Inflammatory macrophage treated with lipopolysaccharide for 1 hour (primary cell): ENCODE results near the gene PGK1.
"Not testable (repeated sequence)": the region's sequence is repeated elsewhere in the genome, so short reads cannot be mapped to it uniquely, and the experiment has no call there.

Source experiments
- DNase-seq, 2 donors: peaks; one replicate each; pipeline ENCODE4 v3.0.0-alpha.2; 2020 to 2022

The PGK1 gene

GRCh38 chrX:78103623-78104446 is at the start of gene PGK1:
TSS of gene PGK1 (plus strand) at chrX:78104248. CDS start at chrX:78104341, 93 bp downstream.
- DNase-seq = peak; percentile 88 to 92

- no peak for DNase-seq
These were observed 40.4 kb upstream of the PGK1 start for GRCh38 chrX:78063687-78064086.

GRCh38 chrX:78064152-78064551 is 39.9 kb upstream of the PGK1 start:
- no peak for DNase-seq

- DNase-seq = peak; percentile 28 to 62
These were observed 39.1 kb upstream of the PGK1 start for GRCh38 chrX:78064698-78065601.

- DNase-seq = no peak
These were observed 37.9 kb upstream of the PGK1 start for GRCh38 chrX:78066110-78066509.

- DNase-seq = no peak
These were observed 32.7 kb upstream of the PGK1 start for GRCh38 chrX:78071331-78071730.

- not testable (repeated sequence) for DNase-seq
These were observed 30.6 kb upstream of the PGK1 start for GRCh38 chrX:78073147-78074077.

GRCh38 chrX:78074088-78074487 is 30.0 kb upstream of the PGK1 start:
- no peak for DNase-seq

- no peak for DNase-seq
These were observed 28.2 kb upstream of the PGK1 start for GRCh38 chrX:78075787-78076389.

- not testable (repeated sequence) for DNase-seq
These were observed 22.6 kb upstream of the PGK1 start for GRCh38 chrX:78081413-78081812.

- no peak for DNase-seq
These were observed 11.8 kb upstream of the PGK1 start for GRCh38 chrX:78092296-78092695.

- DNase-seq = no peak
These were observed 5.9 kb upstream of the PGK1 start for GRCh38 chrX:78098108-78098507.

- no peak for DNase-seq
These were observed 2.0 kb upstream of the PGK1 start for GRCh38 chrX:78102091-78102490.

- no peak for DNase-seq
These were observed 936 bp upstream of the PGK1 start for GRCh38 chrX:78103001-78103622.

- DNase-seq = peak; percentile 63 to 78
These were observed 564 bp downstream of the PGK1 start for GRCh38 chrX:78104447-78105176.

- DNase-seq = peak; percentile 16 to 27
These were observed 2.0 kb downstream of the PGK1 start for GRCh38 chrX:78105944-78106650.

- peak; percentile 30 to 32 for DNase-seq
These were observed 2.6 kb downstream of the PGK1 start for GRCh38 chrX:78106651-78106986.

GRCh38 chrX:78109458-78109857 is 5.4 kb downstream of the PGK1 start:
- DNase-seq = no peak

GRCh38 chrX:78111140-78111931 is 7.3 kb downstream of the PGK1 start:
- no peak for DNase-seq

- no peak for DNase-seq
These were observed 12.3 kb downstream of the PGK1 start for GRCh38 chrX:78116365-78116764.
